H1 (cell line): ENCODE data around the gene DYNLT2. TPM values are rescaled to one million over a fixed set of nuclear protein-coding genes. Genes with fewer than 3 reads are reported as not detected.

Experiments
- ASH2L ChIP-seq: fragments of 200-600, 300-600 bp; sonication (generic); IDR thresholded peaks from one replicate; pipeline ENCODE4 v1.7.1; 2017; ENCODE audit warnings: low read length
- CEBPB ChIP-seq: IDR thresholded peaks from 2 replicates; pipeline ENCODE4 v1.6.1; 2012; ENCODE audit warnings: low read depth, low read length
- CREB1 ChIP-seq: IDR thresholded peaks from 2 replicates; pipeline ENCODE4 v1.6.1; 2012; ENCODE audit warnings: inconsistent platforms
- JUND ChIP-seq: IDR thresholded peaks from 2 replicates; pipeline ENCODE4 v1.6.1; 2011; ENCODE audit warnings: mild to moderate bottlenecking, improper control_type of control experiment, low read length
- POLR2A ChIP-seq, 2 experiments: IDR thresholded peaks; 1 replicate in 1 of 2; 2 replicates in 1 of 2; pipeline ENCODE4 v1.6.1; 2011; ENCODE audit warnings: low read depth in 2 of 2, low read length in 2 of 2, mild to moderate bottlenecking in 2 of 2; ENCODE audit errors: control extremely low read depth in 1 of 2
- TAF7 ChIP-seq: optimal IDR thresholded peaks from 2 replicates; pipeline ENCODE3; 2011; ENCODE audit warnings: low read depth, mild to moderate bottlenecking, inconsistent platforms, low read length, moderate library complexity, borderline replicate concordance
- TBP ChIP-seq: IDR thresholded peaks from 2 replicates; pipeline ENCODE4 v1.6.1; 2011; ENCODE audit warnings: low read depth, low read length, improper control_type of control experiment
- TEAD4 ChIP-seq: IDR thresholded peaks from 2 replicates; pipeline ENCODE4 v1.6.1; 2012; ENCODE audit warnings: low read depth, low read length, inconsistent platforms, mixed read lengths
- polyA plus RNA-seq, 7 experiments: library from polyadenylated mRNA; depleted of rRNA in 3 of 7; stranded (reverse) in 5 of 7; unstranded in 2 of 7; fragments of >200 nt in 5 of 7; fragments of 200-250 nt in 2 of 7; gene quantifications; 1 replicate in 5 of 7; 2 replicates in 1 of 7; 4 replicates in 1 of 7; pipeline versions ENCODE4 v1.2.1 to v1.2.3, GENCODE V29; 2011 to 2013; ENCODE audit warnings: missing spikeins in 2 of 7, mixed read lengths in 2 of 7
- total RNA-seq: library from RNA; stranded (reverse); fragmentation: NEBNext Ultra II Directional; extraction: Animal tissue kit (Norgen Biotek cat#: 25700); gene quantifications from 2 replicates; pipeline ENCODE4 v1.2.1, GENCODE V29; 2021
- TF ChIP-seq, protein P1 (sequence below): IDR thresholded peaks from 2 replicates; pipeline ENCODE4 v1.6.1; 2012; ENCODE audit warnings: inconsistent platforms

The DYNLT2 gene
- total and polyA plus RNA-seq, 2 of the 8 experiments (the other 6 are each of a cell fraction or from before 2014, with no cell fraction given) = 0.48 to 1.8 TPM

DNA sequence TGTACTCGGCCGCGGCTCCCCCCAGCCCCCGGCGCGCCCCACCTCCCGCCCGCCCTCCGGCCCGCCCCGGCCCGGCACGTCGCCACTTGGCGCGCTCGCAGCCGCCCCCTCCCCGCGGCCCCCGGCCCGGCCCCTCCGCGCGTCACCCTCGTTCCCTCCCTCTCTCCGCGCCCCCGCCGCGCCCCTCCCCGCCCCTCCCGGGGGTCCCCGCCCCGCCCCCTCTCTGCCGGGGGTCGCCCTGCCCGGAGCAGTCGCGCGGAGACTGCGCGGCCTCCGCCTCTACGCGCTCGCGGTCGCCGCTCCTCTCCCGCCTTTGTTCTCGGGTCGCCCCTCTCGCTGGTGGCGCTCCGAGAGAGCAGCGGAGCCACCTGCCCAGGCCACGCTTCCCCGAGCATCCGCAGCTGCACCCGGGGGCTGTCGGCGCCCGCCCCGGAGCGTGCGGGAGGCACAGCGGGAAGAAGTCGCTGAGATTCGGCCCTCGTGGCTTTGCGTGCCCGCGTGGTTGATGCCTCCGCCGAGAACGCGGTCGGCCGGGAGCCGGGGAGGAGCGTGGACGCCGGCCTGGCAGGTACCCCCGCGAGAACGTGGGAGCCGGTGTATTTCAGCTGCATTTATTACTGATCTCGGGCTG is 26.8 kb downstream of the DYNLT2 start, which contains the start of gene PHF10 (continued):
- TF ChIP-seq, protein P1, sequence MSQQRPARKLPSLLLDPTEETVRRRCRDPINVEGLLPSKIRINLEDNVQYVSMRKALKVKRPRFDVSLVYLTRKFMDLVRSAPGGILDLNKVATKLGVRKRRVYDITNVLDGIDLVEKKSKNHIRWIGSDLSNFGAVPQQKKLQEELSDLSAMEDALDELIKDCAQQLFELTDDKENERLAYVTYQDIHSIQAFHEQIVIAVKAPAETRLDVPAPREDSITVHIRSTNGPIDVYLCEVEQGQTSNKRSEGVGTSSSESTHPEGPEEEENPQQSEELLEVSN = peak; percentile 75; the same call in 1 of the 2 replicates
- TF ChIP-seq TEAD4 = no peak; the same call in 1 of the 2 replicates
- no peak for TF ChIP-seq CEBPB
- peak; percentile 53 for TF ChIP-seq ASH2L
- no peak for TF ChIP-seq JUND
- TF ChIP-seq TBP = no peak
- peak; percentile 45 for TF ChIP-seq TAF7
- peak; percentile 64 to 74 for TF ChIP-seq POLR2A (IDR thresholded peaks at IDR 0.05; ENCODE audit: control extremely low read depth in 1 of 2, low read depth in 2 of 2, low read length in 2 of 2)
- peak; percentile 56; the same call in 1 of the 2 replicates for TF ChIP-seq CREB1
